PFSK-1 (cell line): ENCODE measurements around the gene SLAMF7.

Experiments
- FOXP2 ChIP-seq: optimal IDR thresholded peaks from 2 replicates; pipeline ENCODE3; 2011; ENCODE audit warnings: borderline replicate concordance, control low read depth, inconsistent platforms; ENCODE audit not compliant: insufficient read depth; ENCODE audit errors: extremely low read length, extremely low read depth
- POLR2AphosphoS5 ChIP-seq: IDR thresholded peaks from 2 replicates; pipeline ENCODE4 v1.6.1; 2012; ENCODE audit warnings: low read depth, mild to moderate bottlenecking, control low read depth, low read length, moderate library complexity
- REST ChIP-seq, 2 experiments: IDR thresholded peaks; 2 replicates each; pipeline versions ENCODE4 v1.6.1 to v1.8.0; 2011 to 2012; ENCODE audit warnings: low read depth in 2 of 2, low read length in 2 of 2, control low read depth in 1 of 2, inconsistent platforms in 1 of 2, mild to moderate bottlenecking in 1 of 2, moderate library complexity in 1 of 2; ENCODE audit not compliant: insufficient read depth in 1 of 2
- SIN3A ChIP-seq: IDR thresholded peaks from 2 replicates; pipeline ENCODE4 v1.6.1; 2012; ENCODE audit warnings: mild to moderate bottlenecking, low read length, moderate library complexity, borderline replicate concordance; ENCODE audit not compliant: insufficient read depth
- TAF1 ChIP-seq: IDR thresholded peaks from 2 replicates; pipeline ENCODE4 v1.6.1; 2012; ENCODE audit warnings: low read length, control low read depth, borderline replicate concordance; ENCODE audit not compliant: insufficient read depth

SLAMF7 gene

GRCh38 chr1:160720356-160721085 lies 18.5 kb upstream of the SLAMF7 start:
- no peak for TF ChIP-seq POLR2AphosphoS5
- no peak for TF ChIP-seq SIN3A
- TF ChIP-seq TAF1, result no peak
- TF ChIP-seq FOXP2, result no peak
- no peak for TF ChIP-seq REST (IDR thresholded peaks at IDR 0.05; ENCODE audit: insufficient read depth in 1 of 2, low read depth in 2 of 2, low read length in 2 of 2)

GRCh38 chr1:160721473-160721872 lies 17.6 kb upstream of the SLAMF7 start:
- no peak for TF ChIP-seq REST (IDR thresholded peaks at IDR 0.05; ENCODE audit: insufficient read depth in 1 of 2, low read depth in 2 of 2, low read length in 2 of 2)
- no peak for TF ChIP-seq TAF1

- no peak for TF ChIP-seq FOXP2
- TF ChIP-seq REST (IDR thresholded peaks at IDR 0.05; ENCODE audit: insufficient read depth in 1 of 2, low read depth in 2 of 2, low read length in 2 of 2), result no peak
- TF ChIP-seq SIN3A, result no peak
- TF ChIP-seq TAF1, result no peak
- TF ChIP-seq POLR2AphosphoS5, result no peak
These were observed 16.3 kb upstream of the SLAMF7 start for GRCh38 chr1:160722726-160723125.

GRCh38 chr1:160723332-160723731 lies 15.7 kb upstream of the SLAMF7 start:
- TF ChIP-seq TAF1, result no peak
- no peak for TF ChIP-seq FOXP2
- TF ChIP-seq SIN3A, result no peak
- TF ChIP-seq REST (IDR thresholded peaks at IDR 0.05; ENCODE audit: insufficient read depth in 1 of 2, low read depth in 2 of 2, low read length in 2 of 2), result no peak
- TF ChIP-seq POLR2AphosphoS5, result no peak
